H1 (cell line): ENCODE results near the gene FRA10AC1.

Source experiments
- BCL11A ChIP-seq, 2 experiments: IDR thresholded peaks; one replicate each; pipeline ENCODE4 v1.6.1; 2011; ENCODE audit warnings: low read depth in 2 of 2, low read length in 2 of 2, mild to moderate bottlenecking in 2 of 2
- BRCA1 ChIP-seq: IDR thresholded peaks from 2 replicates; pipeline ENCODE4 v1.6.1; 2012; ENCODE audit warnings: low read depth, low read length, improper control_type of control experiment
- CHD2 ChIP-seq: IDR thresholded peaks from 2 replicates; pipeline ENCODE4 v1.6.1; 2012; ENCODE audit warnings: low read length, improper control_type of control experiment
- EP300 ChIP-seq, 2 experiments: IDR thresholded peaks; 1 replicate in 1 of 2; 2 replicates in 1 of 2; pipeline ENCODE4 v1.6.1; 2011 to 2012; ENCODE audit warnings: low read depth in 2 of 2, low read length in 2 of 2, mild to moderate bottlenecking in 2 of 2, borderline replicate concordance in 1 of 2, inconsistent platforms in 1 of 2, moderate library complexity in 1 of 2
- EZH2 ChIP-seq: fragments of 200-600 bp; sonication (generic); IDR thresholded peaks from 2 replicates; pipeline ENCODE4 v1.7.1; 2012; ENCODE audit warnings: low read depth, mild to moderate bottlenecking, moderate library complexity, low read length, inconsistent platforms; ENCODE audit not compliant: severe bottlenecking
- KDM5A ChIP-seq: fragments of 200-600 bp; IDR thresholded peaks from 2 replicates; pipeline ENCODE4 v1.7.1; 2012; ENCODE audit warnings: mild to moderate bottlenecking, low read length, inconsistent platforms, mixed read lengths
- MAX ChIP-seq: IDR thresholded peaks from 2 replicates; pipeline ENCODE4 v1.6.1; 2012; ENCODE audit warnings: inconsistent platforms
- POLR2A ChIP-seq, 2 experiments: IDR thresholded peaks; 1 replicate in 1 of 2; 2 replicates in 1 of 2; pipeline ENCODE4 v1.6.1; 2011; ENCODE audit warnings: low read depth in 2 of 2, low read length in 2 of 2, mild to moderate bottlenecking in 2 of 2; ENCODE audit errors: control extremely low read depth in 1 of 2
- POLR2AphosphoS5 ChIP-seq: IDR thresholded peaks from 2 replicates; pipeline ENCODE4 v1.6.1; 2011; ENCODE audit warnings: low read depth, low read length
- RBBP5 ChIP-seq: IDR thresholded peaks from 2 replicates; pipeline ENCODE4 v1.7.1; 2012; ENCODE audit warnings: low read depth, mild to moderate bottlenecking, inconsistent platforms, low read length, moderate library complexity, borderline replicate concordance
- TAF1 ChIP-seq: IDR thresholded peaks from 2 replicates; pipeline ENCODE4 v1.6.1; 2011; ENCODE audit warnings: mild to moderate bottlenecking, low read depth, low read length
- TCF12 ChIP-seq: IDR thresholded peaks from 2 replicates; pipeline ENCODE4 v1.6.1; 2011; ENCODE audit warnings: low read depth, mild to moderate bottlenecking, low read length
- TF ChIP-seq, protein P1 (sequence below), 3 experiments: IDR thresholded peaks; 1 replicate in 2 of 3; 2 replicates in 1 of 3; pipeline versions ENCODE4 v1.5.1 to v1.6.1; 2011; ENCODE audit warnings: low read length in 3 of 3, mild to moderate bottlenecking in 3 of 3, inconsistent platforms in 2 of 3, low read depth in 1 of 3, moderate library complexity in 1 of 3; ENCODE audit not compliant: insufficient read depth in 1 of 3; ENCODE audit errors: control extremely low read depth in 1 of 3

DNA sequence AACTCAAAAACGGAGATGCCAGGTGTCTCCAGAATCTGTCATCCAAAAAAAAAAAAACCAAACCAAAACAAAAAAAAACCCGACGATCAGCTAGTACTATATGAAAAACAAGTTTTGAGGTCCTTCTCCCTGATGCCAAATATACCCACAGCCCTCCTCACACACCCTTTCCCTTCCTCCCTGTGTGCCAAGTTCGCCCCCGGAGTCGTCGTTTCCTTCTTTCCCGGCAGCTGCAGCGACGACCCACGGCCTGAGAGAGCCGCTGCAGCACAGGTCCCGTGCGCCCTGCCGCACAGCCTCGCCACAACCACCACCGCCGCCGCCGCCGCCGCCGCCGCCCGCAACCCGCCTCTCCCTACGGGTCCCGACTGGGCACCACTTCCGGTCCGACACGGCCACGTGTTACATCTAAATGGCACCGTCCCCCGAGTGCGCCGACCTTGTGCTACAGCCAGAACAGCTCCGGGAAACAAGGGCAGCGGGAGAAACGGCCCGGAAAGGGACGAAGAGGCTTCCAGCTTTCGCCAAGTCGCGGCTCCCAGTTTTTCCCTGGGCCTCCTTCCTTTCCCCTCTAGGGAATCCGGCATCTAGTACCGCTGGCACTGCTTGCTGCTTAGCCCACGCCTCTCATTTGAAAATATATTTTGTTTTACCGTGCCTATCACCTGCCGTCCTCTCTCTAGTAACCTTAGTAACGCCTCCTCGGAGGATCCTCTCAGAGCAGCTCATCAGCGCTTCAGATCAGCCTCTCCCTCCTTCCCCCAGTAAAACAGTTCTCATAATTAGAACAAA lies at the start of gene FRA10AC1:
- TF ChIP-seq EP300 (IDR thresholded peaks at IDR 0.05; ENCODE audit: borderline replicate concordance in 1 of 2, low read depth in 2 of 2, low read length in 2 of 2) (peak in 1 of 2 experiments; percentile 94; a peak in 2 of 3 replicates), EZH2 (no peak), KDM5A (peak; percentile 74; the same call in 1 of the 2 replicates), POLR2A (IDR thresholded peaks at IDR 0.05; ENCODE audit: control extremely low read depth in 1 of 2, low read depth in 2 of 2, low read length in 2 of 2) (peak; percentile 81 to 88), POLR2AphosphoS5 (peak; percentile 83), BRCA1 (peak; percentile 3; the same call in 1 of the 2 replicates), BCL11A (IDR thresholded peaks at IDR 0.05; ENCODE audit: low read depth in 2 of 2, low read length in 2 of 2) (no peak), CHD2 (peak; percentile 59; the same call in 1 of the 2 replicates), TAF1 (peak; percentile 97), TCF12 (no peak), MAX (peak; percentile 89), RBBP5 (peak; percentile 96)
- TF ChIP-seq, protein P1, sequence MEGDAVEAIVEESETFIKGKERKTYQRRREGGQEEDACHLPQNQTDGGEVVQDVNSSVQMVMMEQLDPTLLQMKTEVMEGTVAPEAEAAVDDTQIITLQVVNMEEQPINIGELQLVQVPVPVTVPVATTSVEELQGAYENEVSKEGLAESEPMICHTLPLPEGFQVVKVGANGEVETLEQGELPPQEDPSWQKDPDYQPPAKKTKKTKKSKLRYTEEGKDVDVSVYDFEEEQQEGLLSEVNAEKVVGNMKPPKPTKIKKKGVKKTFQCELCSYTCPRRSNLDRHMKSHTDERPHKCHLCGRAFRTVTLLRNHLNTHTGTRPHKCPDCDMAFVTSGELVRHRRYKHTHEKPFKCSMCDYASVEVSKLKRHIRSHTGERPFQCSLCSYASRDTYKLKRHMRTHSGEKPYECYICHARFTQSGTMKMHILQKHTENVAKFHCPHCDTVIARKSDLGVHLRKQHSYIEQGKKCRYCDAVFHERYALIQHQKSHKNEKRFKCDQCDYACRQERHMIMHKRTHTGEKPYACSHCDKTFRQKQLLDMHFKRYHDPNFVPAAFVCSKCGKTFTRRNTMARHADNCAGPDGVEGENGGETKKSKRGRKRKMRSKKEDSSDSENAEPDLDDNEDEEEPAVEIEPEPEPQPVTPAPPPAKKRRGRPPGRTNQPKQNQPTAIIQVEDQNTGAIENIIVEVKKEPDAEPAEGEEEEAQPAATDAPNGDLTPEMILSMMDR (IDR thresholded peaks at IDR 0.05; ENCODE audit: control extremely low read depth in 1 of 3, insufficient read depth in 1 of 3, low read depth in 1 of 3, low read length in 3 of 3), result peak; percentile 45 to 62 (median 51); a peak in 3 of 4 replicates
